OCI-LY7 (cell line): ENCODE measurements around the gene CDAN1. TPM values are rescaled to one million over a fixed set of nuclear protein-coding genes. Genes with fewer than 3 reads are reported as not detected.

Experiments
- BruUV-seq: library from RNA; stranded (reverse); fragments of 400-500 nt; replicated peaks from 2 replicates; lab custom pipeline; 2021; lab: Mats Ljungman, UMichigan
- CTCF ChIA-PET: fragments of 300-600 bp; sonication (Branson Sonifier 250); formaldehyde crosslinking; loops from one replicate; lab custom pipeline; 2022; ENCODE audit warnings: antibody characterized with exemption; ENCODE audit not compliant: unreplicated experiment; lab: Charles Lee
- POLR2A ChIA-PET: fragments of 300-600 bp; sonication (Branson Sonifier 250); formaldehyde crosslinking; loops from one replicate; lab custom pipeline; 2022; ENCODE audit warnings: antibody characterized with exemption; lab: Charles Lee
- DNase-seq: peaks from one replicate; pipeline ENCODE4 v3.0.0-alpha.2; 2015; ENCODE audit warnings: low spot score
- H2AFZ ChIP-seq: fragments of 200-600 bp; sonication (generic), shearing (Covaris generic); 2 replicates; pipeline ENCODE4 v1.6.1; 2014; ENCODE audit warnings: mild to moderate bottlenecking, antibody characterized with exemption, low read length, moderate library complexity
- H3K27ac ChIP-seq: fragments of 200-600 bp; sonication (generic); 2 replicates; pipeline ENCODE4 v1.5.1; 2014; ENCODE audit warnings: mixed run types, low read depth, mild to moderate bottlenecking, moderate library complexity, low read length, inconsistent platforms; ENCODE audit not compliant: poor library complexity, severe bottlenecking
- H3K36me3 ChIP-seq: fragments of 200-600 bp; sonication (generic); 2 replicates; pipeline ENCODE4 v1.6.1; 2014; ENCODE audit warnings: mild to moderate bottlenecking, antibody characterized with exemption, low read length, moderate library complexity, mixed read lengths; ENCODE audit not compliant: insufficient read depth
- H3K4me1 ChIP-seq: fragments of 200-600 bp; sonication (generic); 2 replicates; pipeline ENCODE4 v1.5.1; 2014; ENCODE audit warnings: mild to moderate bottlenecking, low read length; ENCODE audit not compliant: insufficient read depth, poor library complexity, severe bottlenecking
- H3K4me2 ChIP-seq: fragments of 200-600 bp; sonication (generic); 2 replicates; pipeline ENCODE4 v1.6.1; 2014; ENCODE audit warnings: mild to moderate bottlenecking, low read length
- H3K4me3 ChIP-seq: fragments of 200-600 bp; sonication (generic); 2 replicates; pipeline ENCODE4 v1.5.1; 2014; ENCODE audit warnings: mild to moderate bottlenecking, low read depth, low read length; ENCODE audit not compliant: poor library complexity, severe bottlenecking
- H3K79me2 ChIP-seq: fragments of 200-600 bp; sonication (generic); 2 replicates; pipeline ENCODE4 v1.6.1; 2016; ENCODE audit warnings: low read depth, mild to moderate bottlenecking, low read length, moderate library complexity, mixed read lengths; ENCODE audit not compliant: insufficient read depth
- H3K9me2 ChIP-seq: fragments of 200-600 bp; sonication (generic); 2 replicates; pipeline ENCODE4 v1.6.1; 2016; ENCODE audit warnings: mild to moderate bottlenecking, low read length, mixed read lengths; ENCODE audit not compliant: insufficient read depth
- H3K9me3 ChIP-seq: fragments of 200-600 bp; sonication (generic); 2 replicates; pipeline ENCODE4 v1.6.1; 2014; ENCODE audit warnings: mild to moderate bottlenecking, mixed run types, low read length, mixed read lengths
- H4K20me1 ChIP-seq: fragments of 200-600 bp; sonication (generic); 2 replicates; pipeline ENCODE4 v1.6.1; 2014; ENCODE audit warnings: mild to moderate bottlenecking, antibody characterized with exemption, low read length, moderate library complexity, mixed read lengths; ENCODE audit not compliant: insufficient read depth
- EZH2phosphoT487 ChIP-seq: fragments of 200-600 bp; sonication (generic); IDR thresholded peaks from 2 replicates; pipeline ENCODE4 v1.6.1; 2018; ENCODE audit warnings: low read depth, borderline replicate concordance, mild to moderate bottlenecking, mixed run types, antibody characterized with exemption, low read length, moderate library complexity, mixed read lengths
- intact Hi-C: fragments of 100-400 bp; cut with micrococcal nuclease; formaldehyde crosslinking; loops from one replicate; pipeline ENCODE4 v1.10.0; 2022; ENCODE audit not compliant: unreplicated experiment
- total RNA-seq, 2 experiments: library from RNA; depleted of rRNA in 1 of 2; stranded (reverse); fragments of >200 nt in 1 of 2; shearing (Covaris generic) in 1 of 2; gene quantifications; 2 replicates each; pipeline ENCODE4 v1.2.3, GENCODE V29; 2014 to 2022
- TF ChIP-seq, protein P1 (sequence below): fragments of 200-600 bp; sonication (generic); conservative IDR thresholded peaks from 2 replicates; pipeline ENCODE4 v1.5.1; 2014; ENCODE audit warnings: mild to moderate bottlenecking, antibody characterized with exemption, low read length, moderate library complexity, mixed read lengths

Gene CDAN1
- total RNA-seq, 2 experiments from 2014 or later, result 28.9 to 29.5 TPM

DNA sequence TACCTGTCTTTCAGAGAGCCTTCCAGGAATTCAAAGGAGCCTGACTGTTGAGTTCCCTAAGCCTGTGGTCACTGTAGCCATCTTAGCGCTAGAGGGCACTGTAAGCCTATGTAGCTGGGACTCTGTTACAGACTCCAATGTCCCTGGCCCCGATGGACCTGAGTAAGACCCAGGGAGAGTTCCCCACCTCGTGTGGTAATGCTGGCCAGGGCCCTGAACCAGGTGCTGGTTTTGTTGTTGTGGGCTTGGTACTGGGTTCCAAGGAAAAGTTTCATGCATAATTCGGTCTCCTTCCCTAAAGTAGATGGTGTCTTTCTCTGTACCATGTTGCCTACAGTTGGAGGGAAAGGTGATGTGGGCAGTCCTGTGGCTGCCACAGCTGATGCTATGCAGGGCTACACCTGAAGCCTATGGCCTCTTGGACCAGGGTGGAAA is 32.4 kb downstream of the CDAN1 start:
- Histone ChIP-seq H3K9me2 (no peaks in the 10 kb centered on the region), H3K9me3 (peaks cover 8% of the 10 kb centered on the region; the same call in 1 of the 2 replicates), H4K20me1 (no peaks in the 10 kb centered on the region), H2AFZ (no peak overlapping the region), H3K4me3 (no peak overlapping the region), H3K36me3 (peaks cover 20% of the 10 kb centered on the region), H3K27ac (no peak overlapping the region), H3K79me2 (no peaks in the 10 kb centered on the region), H3K4me2 (no peak overlapping the region), H3K4me1 (no peaks in the 10 kb centered on the region)
- TF ChIP-seq EZH2phosphoT487, result no peak
- TF ChIP-seq, protein P1, sequence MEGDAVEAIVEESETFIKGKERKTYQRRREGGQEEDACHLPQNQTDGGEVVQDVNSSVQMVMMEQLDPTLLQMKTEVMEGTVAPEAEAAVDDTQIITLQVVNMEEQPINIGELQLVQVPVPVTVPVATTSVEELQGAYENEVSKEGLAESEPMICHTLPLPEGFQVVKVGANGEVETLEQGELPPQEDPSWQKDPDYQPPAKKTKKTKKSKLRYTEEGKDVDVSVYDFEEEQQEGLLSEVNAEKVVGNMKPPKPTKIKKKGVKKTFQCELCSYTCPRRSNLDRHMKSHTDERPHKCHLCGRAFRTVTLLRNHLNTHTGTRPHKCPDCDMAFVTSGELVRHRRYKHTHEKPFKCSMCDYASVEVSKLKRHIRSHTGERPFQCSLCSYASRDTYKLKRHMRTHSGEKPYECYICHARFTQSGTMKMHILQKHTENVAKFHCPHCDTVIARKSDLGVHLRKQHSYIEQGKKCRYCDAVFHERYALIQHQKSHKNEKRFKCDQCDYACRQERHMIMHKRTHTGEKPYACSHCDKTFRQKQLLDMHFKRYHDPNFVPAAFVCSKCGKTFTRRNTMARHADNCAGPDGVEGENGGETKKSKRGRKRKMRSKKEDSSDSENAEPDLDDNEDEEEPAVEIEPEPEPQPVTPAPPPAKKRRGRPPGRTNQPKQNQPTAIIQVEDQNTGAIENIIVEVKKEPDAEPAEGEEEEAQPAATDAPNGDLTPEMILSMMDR, result peak; percentile 95
- peak; percentile 78 for DNase-seq
- ChIA-PET POLR2A (no interaction called here), CTCF (no interaction called here)
- no TSS peak for BruUV-seq
- intact Hi-C loops, result loop anchor here (1.0 kb wide), 1 partner anchor 222 kb away; no protein-coding TSS in a partner anchor

DNA sequence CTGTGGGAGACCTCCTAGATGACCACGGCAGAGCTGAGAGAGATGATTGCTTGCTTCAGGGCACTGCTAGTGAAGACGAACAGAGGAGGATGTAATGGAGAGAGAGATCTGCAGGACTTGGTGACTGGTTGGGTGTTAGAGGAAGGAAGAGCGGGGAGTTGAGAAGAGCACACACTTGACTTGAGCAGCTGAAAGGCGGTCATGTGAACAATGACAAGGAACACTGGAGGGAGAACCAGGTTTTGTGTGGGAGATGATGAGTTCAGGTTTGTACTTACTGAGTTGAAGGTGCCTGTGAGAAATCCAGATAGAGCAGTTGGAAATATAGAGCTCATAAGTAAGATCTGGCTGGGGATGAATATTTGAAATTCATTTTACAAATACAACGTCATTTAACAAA is 40.3 kb downstream of the CDAN1 start:
- H2AFZ ChIP-seq, result no peak overlapping the region
- no peak overlapping the region for H3K27ac ChIP-seq
- no peaks in the 10 kb centered on the region for H3K4me1 ChIP-seq
- BruUV-seq, result no TSS peak
- H3K4me3 ChIP-seq, result no peak overlapping the region
- CTCF ChIA-PET, result no interaction called here
- no peaks in the 10 kb centered on the region for H3K79me2 ChIP-seq
- no peak overlapping the region for H3K4me2 ChIP-seq
- no peaks in the 10 kb centered on the region for H4K20me1 ChIP-seq
- peaks cover 8% of the 10 kb centered on the region; the same call in 1 of the 2 replicates for H3K9me3 ChIP-seq
- TF ChIP-seq, protein P1, result no peak
- POLR2A ChIA-PET, result interaction anchor here (0.6 to 0.7 kb wide), 2 partner anchors 57 to 551 kb away, joined by 3 read pairs; no protein-coding TSS in a partner anchor
- no peaks in the 10 kb centered on the region for H3K9me2 ChIP-seq
- no peak for DNase-seq
- intact Hi-C loops, result no loop called here
- peaks cover 24% of the 10 kb centered on the region for H3K36me3 ChIP-seq

DNA sequence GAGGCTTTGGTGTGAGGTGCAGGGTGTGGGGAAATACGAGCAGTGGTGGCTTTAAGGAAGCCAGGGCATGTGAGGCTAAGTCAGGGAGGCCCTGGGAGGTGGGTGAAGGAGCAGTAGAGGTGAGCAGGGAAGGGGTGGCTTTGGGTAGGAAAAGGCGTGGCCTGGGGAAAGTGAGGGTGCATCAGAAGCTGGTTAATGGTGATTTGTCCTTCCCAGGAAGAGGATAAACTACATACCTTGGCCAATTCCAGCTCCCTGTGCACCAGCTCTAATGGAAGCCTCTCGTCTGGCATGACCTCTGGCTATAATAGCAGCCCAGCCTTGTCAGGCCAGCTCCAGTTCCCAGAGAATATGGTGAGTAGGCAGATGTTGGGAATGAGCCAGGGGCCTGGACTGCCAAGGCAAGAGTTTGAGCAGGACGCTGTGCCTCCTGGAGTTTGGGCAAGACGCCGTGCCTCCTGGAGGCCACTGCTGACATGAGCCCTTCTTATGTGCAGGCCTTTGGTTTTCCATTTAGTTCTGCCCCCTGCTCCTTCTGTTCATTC is 41.3 kb downstream of the CDAN1 start:
- Histone ChIP-seq H4K20me1 (no peaks in the 10 kb centered on the region), H3K27ac (no peak overlapping the region), H3K4me3 (no peak overlapping the region), H3K9me2 (no peaks in the 10 kb centered on the region), H3K9me3 (peaks cover under 1% of the 10 kb centered on the region; the same call in 1 of the 2 replicates), H2AFZ (no peak overlapping the region), H3K36me3 (peaks cover 15% of the 10 kb centered on the region), H3K4me2 (no peak overlapping the region), H3K4me1 (no peaks in the 10 kb centered on the region), H3K79me2 (no peaks in the 10 kb centered on the region)
- CTCF ChIA-PET, result no interaction called here
- BruUV-seq, result no TSS peak
- intact Hi-C loops, result no loop called here
- TF ChIP-seq EZH2phosphoT487, result no peak
- TF ChIP-seq, protein P1, result no peak
- POLR2A ChIA-PET, result interaction anchor here (0.6 kb wide), 1 partner anchor 252 kb away, joined by 5 read pairs; no protein-coding TSS in a partner anchor
- no peak for DNase-seq
